Liver (tissue), 9 donors: ENCODE data around the gene CTSA. TPM values are rescaled to one million over a fixed set of nuclear protein-coding genes. Genes with fewer than 3 reads are reported as not detected.

Experiments used
- DNase-seq: peaks from one replicate; pipeline ENCODE4 v3.0.0-alpha.2; 2017; ENCODE audit warnings: low spot score
- H3K27ac ChIP-seq, 2 donors: one replicate each; pipeline ENCODE4 v1.7.0; 2013; ENCODE audit warnings: inconsistent platforms in 2 of 2, low read length in 2 of 2, control low read depth in 1 of 2, low read depth in 1 of 2, mild to moderate bottlenecking in 1 of 2
- H3K27me3 ChIP-seq, 4 donors: one replicate each; pipeline versions ENCODE4 v1.6.1 to v1.7.0; 2013; ENCODE audit warnings: low read length in 3 of 4, inconsistent platforms in 1 of 4, mild to moderate bottlenecking in 1 of 4, moderate library complexity in 1 of 4; ENCODE audit not compliant: control insufficient read depth in 4 of 4, insufficient read depth in 4 of 4
- H3K36me3 ChIP-seq, 4 donors: one replicate each; pipeline versions ENCODE4 v1.6.1 to v1.7.0; 2013; ENCODE audit warnings: low read length in 3 of 4, mild to moderate bottlenecking in 3 of 4, low read depth in 1 of 4, moderate library complexity in 1 of 4; ENCODE audit not compliant: control insufficient read depth in 4 of 4, insufficient read depth in 3 of 4
- H3K4me1 ChIP-seq, 4 donors: one replicate each; pipeline versions ENCODE4 v1.6.1 to v1.7.0; 2013; ENCODE audit warnings: low read length in 3 of 4, mild to moderate bottlenecking in 3 of 4, moderate library complexity in 1 of 4; ENCODE audit not compliant: control insufficient read depth in 4 of 4, insufficient read depth in 4 of 4
- H3K4me3 ChIP-seq, 3 donors: one replicate each; pipeline versions ENCODE4 v1.6.1 to v1.7.0; 2013; ENCODE audit warnings: low read length in 3 of 3, control low read depth in 1 of 3, low read depth in 1 of 3, mild to moderate bottlenecking in 1 of 3
- H3K9ac ChIP-seq, 2 donors: one replicate each; pipeline ENCODE4 v1.7.0; 2013; ENCODE audit warnings: low read length in 2 of 2, mild to moderate bottlenecking in 2 of 2, moderate library complexity in 2 of 2, control low read depth in 1 of 2, low read depth in 1 of 2
- H3K9me3 ChIP-seq, 4 donors: one replicate each; pipeline versions ENCODE4 v1.6.1 to v1.7.0; 2013; ENCODE audit warnings: low read length in 3 of 4; ENCODE audit not compliant: control insufficient read depth in 4 of 4
- ATF3 ChIP-seq: IDR thresholded peaks from 2 replicates; pipeline ENCODE4 v1.6.1; 2016; ENCODE audit warnings: antibody characterized with exemption
- CTCF ChIP-seq: fragments of 150-350 bp; IDR thresholded peaks from 2 replicates; pipeline ENCODE4 v1.5.1; 2017; ENCODE audit warnings: improper control_type of control experiment, low read depth, low read length; ENCODE audit not compliant: missing input control
- EGR1 ChIP-seq, 2 donors: IDR thresholded peaks; 2 replicates each; pipeline ENCODE4 v1.6.1; 2016 to 2018; ENCODE audit warnings: antibody characterized with exemption in 2 of 2, low read depth in 2 of 2
- FOXA1 ChIP-seq: IDR thresholded peaks from 2 replicates; pipeline ENCODE4 v1.6.1; 2016; ENCODE audit warnings: antibody characterized with exemption
- FOXA2 ChIP-seq: IDR thresholded peaks from 2 replicates; pipeline ENCODE4 v1.6.1; 2016; ENCODE audit warnings: antibody characterized with exemption
- GABPA ChIP-seq, 2 donors: IDR thresholded peaks in 1 of 2; conservative IDR thresholded peaks in 1 of 2; 2 replicates each; pipeline ENCODE4 v1.6.1; 2016; ENCODE audit warnings: antibody characterized with exemption in 2 of 2, mild to moderate bottlenecking in 1 of 2, moderate library complexity in 1 of 2
- HNF4A ChIP-seq, 2 donors: conservative IDR thresholded peaks; 2 replicates each; pipeline ENCODE4 v1.6.1; 2016; ENCODE audit warnings: antibody characterized with exemption in 2 of 2, mild to moderate bottlenecking in 2 of 2
- HNF4G ChIP-seq: IDR thresholded peaks from 2 replicates; pipeline ENCODE4 v1.6.1; 2016; ENCODE audit warnings: antibody characterized with exemption
- JUND ChIP-seq, 2 donors: IDR thresholded peaks; 2 replicates each; pipeline ENCODE4 v1.6.1; 2016; ENCODE audit warnings: antibody characterized with exemption in 2 of 2
- MAX ChIP-seq: IDR thresholded peaks from 2 replicates; pipeline ENCODE4 v1.6.1; 2016; ENCODE audit warnings: antibody characterized with exemption
- NR2F2 ChIP-seq: IDR thresholded peaks from 2 replicates; pipeline ENCODE4 v1.6.1; 2016; ENCODE audit warnings: antibody characterized with exemption
- RAD21 ChIP-seq, 2 donors: IDR thresholded peaks; 2 replicates each; pipeline ENCODE4 v1.6.1; 2016; ENCODE audit warnings: antibody characterized with exemption in 2 of 2, mild to moderate bottlenecking in 2 of 2
- RXRA ChIP-seq, 2 donors: IDR thresholded peaks; 2 replicates each; pipeline ENCODE4 v1.6.1; 2017 to 2018; ENCODE audit warnings: antibody characterized with exemption in 2 of 2, mild to moderate bottlenecking in 1 of 2
- SP1 ChIP-seq: IDR thresholded peaks from 2 replicates; pipeline ENCODE4 v1.6.1; 2018; ENCODE audit warnings: antibody characterized with exemption, mild to moderate bottlenecking
- TAF1 ChIP-seq: conservative IDR thresholded peaks from 2 replicates; pipeline ENCODE4 v1.6.1; 2016; ENCODE audit warnings: antibody characterized with exemption, mild to moderate bottlenecking
- YY1 ChIP-seq: IDR thresholded peaks from 2 replicates; pipeline ENCODE4 v1.6.1; 2016; ENCODE audit warnings: antibody characterized with exemption, mild to moderate bottlenecking
- ZBTB33 ChIP-seq: IDR thresholded peaks from 2 replicates; pipeline ENCODE4 v1.6.1; 2016; ENCODE audit warnings: antibody characterized with exemption
- WGBS: extraction: QIAGEN DNeasy Blood & Tissue Kit; methylation state at CpG from one replicate; pipeline ENCODE4 v1.1.7; 2013; 5-methylcytosine and 5-hydroxymethylcytosine counted together
- polyA plus RNA-seq, 2 donors: library from polyadenylated mRNA; stranded (reverse) in 1 of 2; unstranded in 1 of 2; fragments of 200-250 nt in 1 of 2; fragments of >200 nt in 1 of 2; fragmentation: Nextera tagmentation in 1 of 2; extraction: Ambion mirVana in 1 of 2; gene quantifications; one replicate each; pipeline versions ENCODE4 v1.2.1 to v1.2.3, GENCODE V29; 2013 to 2015
- total RNA-seq, 2 donors: library from RNA; depleted of rRNA; stranded (reverse); fragments of >200 nt; gene quantifications; one replicate each; pipeline ENCODE4 v1.2.3, GENCODE V29; 2014
- donor health status: healthy.
- donor health status: healthy.
- donor health status: healthy.
- donor health status: healthy.
- donor health status: healthy.

Gene CTSA
- total and polyA plus RNA-seq, 4 donors = 45.6 to 151 (median 76.4) TPM

GRCh38 chr20:45848969-45849582 lies 42.1 kb upstream of the CTSA start:
- no peaks in the 10 kb centered on the region for H3K27me3 ChIP-seq
- no peaks in the 10 kb centered on the region for H3K4me1 ChIP-seq
- H3K9ac ChIP-seq = no peak overlapping the region
- no peaks in the 10 kb centered on the region for H3K9me3 ChIP-seq
- WGBS = 97% methylated on average over 8 of the region's 8 CpGs
- no peak overlapping the region for H3K27ac ChIP-seq
- TF ChIP-seq FOXA2 = no peak
- TF ChIP-seq FOXA1 = no peak
- no peak for TF ChIP-seq HNF4A (conservative IDR thresholded peaks at IDR 0.05)
- no peak for TF ChIP-seq GABPA (IDR thresholded peaks at IDR 0.05 in 1 of 2, conservative IDR thresholded peaks at IDR 0.05 in 1 of 2)
- no peak for TF ChIP-seq CTCF
- no peak for TF ChIP-seq NR2F2
- no peak for TF ChIP-seq SP1
- TF ChIP-seq TAF1 = no peak
- TF ChIP-seq YY1 = no peak
- TF ChIP-seq RAD21 (IDR thresholded peaks at IDR 0.05) = no peak
- TF ChIP-seq ZBTB33 = no peak
- no peak for TF ChIP-seq MAX
- TF ChIP-seq JUND (IDR thresholded peaks at IDR 0.05) = no peak
- TF ChIP-seq HNF4G = no peak
- TF ChIP-seq EGR1 (IDR thresholded peaks at IDR 0.05; ENCODE audit: low read depth in 2 of 2) = no peak
- TF ChIP-seq ATF3 = no peak
- DNase-seq = no peak
- peaks cover 6 to 41% (median 25%) of the 10 kb centered on the region in 4 donors for H3K36me3 ChIP-seq
- no peak overlapping the region for H3K4me3 ChIP-seq

GRCh38 chr20:45850238-45850637 lies 40.9 kb upstream of the CTSA start:
- TF ChIP-seq RXRA (IDR thresholded peaks at IDR 0.05) (no peak), FOXA2 (no peak), JUND (IDR thresholded peaks at IDR 0.05) (no peak), RAD21 (IDR thresholded peaks at IDR 0.05) (no peak)
- H3K4me3 ChIP-seq = no peak overlapping the region
- no peak overlapping the region for H3K27ac ChIP-seq
- H3K9me3 ChIP-seq = no peaks in the 10 kb centered on the region
- H3K36me3 ChIP-seq = peaks cover 6 to 32% (median 17%) of the 10 kb centered on the region in 4 donors
- H3K27me3 ChIP-seq = no peaks in the 10 kb centered on the region
- no peak overlapping the region for H3K9ac ChIP-seq
- peaks cover 0 to 8% (median 2%) of the 10 kb centered on the region in 4 donors for H3K4me1 ChIP-seq
- no peak for DNase-seq
- 98% methylated on average over 2 of the region's 2 CpGs for WGBS
